ENCODE results near the gene IL17RD.

DNA sequence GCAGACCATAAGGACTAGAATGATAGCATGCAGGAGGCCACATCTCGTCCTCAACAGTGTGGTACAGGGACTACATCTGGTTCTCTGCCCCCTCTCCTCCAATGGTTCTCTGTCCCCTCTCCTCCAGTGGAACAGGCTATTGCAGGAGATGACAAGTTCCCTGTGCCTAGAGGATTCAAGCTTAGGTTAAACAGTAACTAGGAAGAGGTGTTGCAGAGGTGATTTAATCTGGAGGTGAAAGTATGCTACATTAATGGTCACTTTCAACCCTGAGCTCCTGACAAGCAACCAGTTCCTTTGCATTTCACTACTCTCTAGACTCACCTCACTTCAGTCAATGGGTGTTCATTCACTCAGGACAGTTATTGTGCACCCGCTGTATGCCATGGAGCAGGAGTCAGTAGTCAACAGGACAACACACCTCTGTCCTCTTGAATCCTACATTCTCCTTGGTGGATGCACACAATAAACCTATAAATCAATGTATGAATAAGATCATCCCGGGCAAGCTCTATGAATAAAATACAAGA, 88.7 kb downstream of the IL17RD start:
- TF ChIP-seq CTCF (IDR thresholded peaks at IDR 0.05 in 2 of 3, conservative IDR thresholded peaks at IDR 0.05 in 1 of 3; ENCODE audit: insufficient read depth in 2 of 3, low read depth in 1 of 3, low read length in 3 of 3) (no peak), GATA2 (CRISPR knock-in tag; IDR thresholded peaks at IDR 0.05) (no peak), PBX2 (CRISPR knock-in tag; IDR thresholded peaks at IDR 0.05; ENCODE audit: low read depth) (no peak), PBX2 (tag; conservative IDR thresholded peaks at IDR 0.05; ENCODE audit: low read depth) (no peak), PCBP1 (IDR thresholded peaks at IDR 0.05; ENCODE audit: low read depth, low read length, poor library complexity, severe bottlenecking) (no peak), NBN (IDR thresholded peaks at IDR 0.05; ENCODE audit: low read depth) (no peak)

All from K562 (cell line).